HepG2 (cell line): ENCODE data around the gene ELOVL2. TPM values are rescaled to one million over a fixed set of nuclear protein-coding genes. Genes with fewer than 3 reads are reported as not detected.

ENCODE experiments used
- CBX5 ChIP-seq: sonication (generic); formaldehyde crosslinking; IDR thresholded peaks from 2 replicates; pipeline ENCODE4 v1.4.0; 2020; ENCODE audit warnings: missing genetic modification reagents, borderline replicate concordance
- FOXA1 ChIP-seq, 2 experiments: fragments of 450-650 bp in 1 of 2; sonication (generic) in 1 of 2; formaldehyde crosslinking in 1 of 2; IDR thresholded peaks; 2 replicates each; pipeline versions ENCODE4 v1.4.0 to v1.6.1; 2016 to 2020; ENCODE audit warnings: missing genetic modification reagents in 1 of 2
- MAFF ChIP-seq: IDR thresholded peaks from 2 replicates; pipeline ENCODE4 v1.6.1; 2011; ENCODE audit warnings: low read depth, low read length, improper control_type of control experiment
- MIXL1 ChIP-seq: IDR thresholded peaks from 2 replicates; pipeline ENCODE4 v1.6.1; 2016
- NCOR1 ChIP-seq: fragments of 200-600 bp; sonication (generic); IDR thresholded peaks from 2 replicates; pipeline ENCODE4 v1.7.0; 2017; ENCODE audit warnings: antibody characterized with exemption, low read length, borderline replicate concordance
- RXRB ChIP-seq: IDR thresholded peaks from 2 replicates; pipeline ENCODE4 v1.6.1; 2016; ENCODE audit warnings: borderline replicate concordance, missing genetic modification reagents, missing compliant biosample characterization
- TCF7 ChIP-seq: sonication (generic); IDR thresholded peaks from 2 replicates; pipeline ENCODE4 v1.6.1; 2016; ENCODE audit warnings: antibody characterized with exemption, low read depth
- ZBTB7B ChIP-seq: sonication (generic); formaldehyde crosslinking; IDR thresholded peaks from 2 replicates; pipeline ENCODE4 v1.4.0; 2020; ENCODE audit warnings: missing genetic modification reagents
- ZC3H4 ChIP-seq: sonication (generic); formaldehyde crosslinking; IDR thresholded peaks from 2 replicates; pipeline ENCODE4 v1.4.0; 2020; ENCODE audit warnings: missing genetic modification reagents, borderline replicate concordance
- ZKSCAN8 ChIP-seq: IDR thresholded peaks from 2 replicates; pipeline ENCODE4 v1.6.1; 2016; ENCODE audit warnings: borderline replicate concordance, missing genetic modification reagents, missing compliant biosample characterization
- ZNF331 ChIP-seq: sonication (generic); formaldehyde crosslinking; IDR thresholded peaks from 2 replicates; pipeline ENCODE4 v1.4.0; 2020; ENCODE audit warnings: missing genetic modification reagents
- polyA plus RNA-seq, 8 experiments: library from polyadenylated mRNA; depleted of rRNA in 3 of 8; stranded (reverse) in 7 of 8; unstranded in 1 of 8; fragments of >200 nt; fragmentation: Illumina TruSeq in 4 of 8; extraction: Trizol in 4 of 8; gene quantifications; 2 replicates each; pipeline versions ENCODE4 v1.2.1 to v1.2.3, GENCODE V29; 2011 to 2016; ENCODE audit warnings: low read depth in 4 of 8, missing spikeins in 1 of 8, mixed read lengths in 1 of 8; ENCODE audit not compliant: insufficient read depth in 1 of 8
- total RNA-seq, 5 experiments: library from RNA; depleted of rRNA; stranded (reverse); fragments of >200 nt; fragmentation: Illumina TruSeq; extraction: Trizol; gene quantifications; 2 replicates each; pipeline ENCODE4 v1.2.3, GENCODE V29; 2016; ENCODE audit warnings: low read depth in 1 of 5
- TF ChIP-seq, protein P1 (sequence below): IDR thresholded peaks from 2 replicates; pipeline ENCODE4 v1.6.1; 2016; ENCODE audit warnings: low read depth, control low read depth
- TF ChIP-seq, protein P2 (sequence below): IDR thresholded peaks from 2 replicates; pipeline ENCODE4 v1.6.1; 2016; ENCODE audit warnings: mild to moderate bottlenecking
- TF ChIP-seq, protein P3 (sequence below): sonication (generic); formaldehyde crosslinking; IDR thresholded peaks from 2 replicates; pipeline ENCODE4 v1.4.0; 2020; ENCODE audit warnings: missing genetic modification reagents
- TF ChIP-seq, protein P4 (sequence below): sonication (generic); formaldehyde crosslinking; IDR thresholded peaks from 2 replicates; pipeline ENCODE4 v1.5.0; 2020; ENCODE audit warnings: missing genetic modification reagents
- TF ChIP-seq, protein P5 (sequence below): sonication (generic); formaldehyde crosslinking; IDR thresholded peaks from 2 replicates; pipeline ENCODE4 v1.4.0; 2020; ENCODE audit warnings: missing genetic modification reagents

ELOVL2 gene
- total and polyA plus RNA-seq, 2 of the 13 experiments (the other 11 are each of a cell fraction or from before 2014, with no cell fraction given), result 43.6 to 65.4 TPM

DNA sequence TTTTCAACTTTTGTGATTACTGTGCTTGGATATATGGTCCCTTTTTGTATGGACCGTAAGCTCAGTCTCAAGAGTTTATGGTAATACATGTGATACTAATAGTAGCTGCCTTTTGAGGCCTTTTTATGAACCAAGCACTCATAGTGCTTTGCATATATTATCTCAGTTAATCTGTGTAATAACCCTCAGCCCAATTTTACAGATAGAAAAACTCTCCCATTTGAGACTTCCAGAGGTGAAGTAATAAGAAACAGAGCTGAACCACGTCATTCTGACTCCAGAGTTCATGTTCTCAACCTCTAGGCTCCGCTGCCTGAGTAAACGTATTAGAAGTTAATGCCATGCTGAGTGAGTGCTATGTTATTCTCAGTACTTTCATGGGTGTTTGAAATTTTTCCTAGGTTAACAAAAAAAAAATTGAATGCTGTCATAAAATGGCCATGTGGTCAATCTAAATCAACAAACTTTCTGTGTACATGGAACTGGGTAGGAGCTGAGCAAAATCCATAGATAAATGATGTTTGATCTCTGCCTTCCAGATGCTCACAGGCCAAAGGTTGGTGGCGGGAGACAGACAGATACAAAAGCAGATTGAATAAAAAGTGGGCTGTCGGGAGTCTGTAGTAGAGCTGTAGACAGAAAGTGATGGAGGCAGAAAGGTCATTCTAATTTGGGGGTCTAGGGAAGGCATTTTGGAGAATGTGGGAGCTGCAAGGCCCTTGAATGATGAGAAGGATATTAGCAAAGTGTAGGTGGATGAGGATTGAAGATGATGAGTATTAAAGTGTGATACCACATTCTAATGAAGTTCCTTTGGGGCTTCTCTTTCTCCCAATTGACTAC is 22.6 kb upstream of the ELOVL2 start (continued):
- TF ChIP-seq, protein P1, sequence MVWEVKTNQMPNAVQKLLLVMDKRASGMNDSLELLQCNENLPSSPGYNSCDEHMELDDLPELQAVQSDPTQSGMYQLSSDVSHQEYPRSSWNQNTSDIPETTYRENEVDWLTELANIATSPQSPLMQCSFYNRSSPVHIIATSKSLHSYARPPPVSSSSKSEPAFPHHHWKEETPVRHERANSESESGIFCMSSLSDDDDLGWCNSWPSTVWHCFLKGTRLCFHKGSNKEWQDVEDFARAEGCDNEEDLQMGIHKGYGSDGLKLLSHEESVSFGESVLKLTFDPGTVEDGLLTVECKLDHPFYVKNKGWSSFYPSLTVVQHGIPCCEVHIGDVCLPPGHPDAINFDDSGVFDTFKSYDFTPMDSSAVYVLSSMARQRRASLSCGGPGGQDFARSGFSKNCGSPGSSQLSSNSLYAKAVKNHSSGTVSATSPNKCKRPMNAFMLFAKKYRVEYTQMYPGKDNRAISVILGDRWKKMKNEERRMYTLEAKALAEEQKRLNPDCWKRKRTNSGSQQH (CRISPR knock-in tag), result no peak
- TF ChIP-seq ZC3H4 (CRISPR knock-in tag) (no peak), ZNF331 (CRISPR knock-in tag) (peak; percentile 77), NCOR1 (peak; percentile 96; the same call in 1 of the 2 replicates), MAFF (peak; percentile 59), TCF7 (peak; percentile 91), RXRB (CRISPR knock-in tag) (peak; percentile 83), ZKSCAN8 (CRISPR knock-in tag) (no peak), ZBTB7B (CRISPR knock-in tag) (peak; percentile 71), CBX5 (CRISPR knock-in tag) (no peak), FOXA1 (IDR thresholded peaks at IDR 0.05) (peak; percentile 42; the same call in 1 of the 2 replicates), FOXA1 (CRISPR knock-in tag; IDR thresholded peaks at IDR 0.05) (peak; percentile 79), MIXL1 (CRISPR knock-in tag) (peak; percentile 91; the same call in 1 of the 2 replicates)
- TF ChIP-seq, protein P2, sequence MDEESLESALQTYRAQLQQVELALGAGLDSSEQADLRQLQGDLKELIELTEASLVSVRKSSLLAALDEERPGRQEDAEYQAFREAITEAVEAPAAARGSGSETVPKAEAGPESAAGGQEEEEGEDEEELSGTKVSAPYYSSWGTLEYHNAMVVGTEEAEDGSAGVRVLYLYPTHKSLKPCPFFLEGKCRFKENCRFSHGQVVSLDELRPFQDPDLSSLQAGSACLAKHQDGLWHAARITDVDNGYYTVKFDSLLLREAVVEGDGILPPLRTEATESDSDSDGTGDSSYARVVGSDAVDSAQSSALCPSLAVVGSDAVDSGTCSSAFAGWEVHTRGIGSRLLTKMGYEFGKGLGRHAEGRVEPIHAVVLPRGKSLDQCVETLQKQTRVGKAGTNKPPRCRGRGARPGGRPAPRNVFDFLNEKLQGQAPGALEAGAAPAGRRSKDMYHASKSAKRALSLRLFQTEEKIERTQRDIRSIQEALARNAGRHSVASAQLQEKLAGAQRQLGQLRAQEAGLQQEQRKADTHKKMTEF, result peak; percentile 79; the same call in 1 of the 2 replicates
- TF ChIP-seq, protein P3, sequence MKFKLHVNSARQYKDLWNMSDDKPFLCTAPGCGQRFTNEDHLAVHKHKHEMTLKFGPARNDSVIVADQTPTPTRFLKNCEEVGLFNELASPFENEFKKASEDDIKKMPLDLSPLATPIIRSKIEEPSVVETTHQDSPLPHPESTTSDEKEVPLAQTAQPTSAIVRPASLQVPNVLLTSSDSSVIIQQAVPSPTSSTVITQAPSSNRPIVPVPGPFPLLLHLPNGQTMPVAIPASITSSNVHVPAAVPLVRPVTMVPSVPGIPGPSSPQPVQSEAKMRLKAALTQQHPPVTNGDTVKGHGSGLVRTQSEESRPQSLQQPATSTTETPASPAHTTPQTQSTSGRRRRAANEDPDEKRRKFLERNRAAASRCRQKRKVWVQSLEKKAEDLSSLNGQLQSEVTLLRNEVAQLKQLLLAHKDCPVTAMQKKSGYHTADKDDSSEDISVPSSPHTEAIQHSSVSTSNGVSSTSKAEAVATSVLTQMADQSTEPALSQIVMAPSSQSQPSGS (CRISPR knock-in tag), result peak; percentile 79; the same call in 1 of the 2 replicates
- TF ChIP-seq, protein P4, sequence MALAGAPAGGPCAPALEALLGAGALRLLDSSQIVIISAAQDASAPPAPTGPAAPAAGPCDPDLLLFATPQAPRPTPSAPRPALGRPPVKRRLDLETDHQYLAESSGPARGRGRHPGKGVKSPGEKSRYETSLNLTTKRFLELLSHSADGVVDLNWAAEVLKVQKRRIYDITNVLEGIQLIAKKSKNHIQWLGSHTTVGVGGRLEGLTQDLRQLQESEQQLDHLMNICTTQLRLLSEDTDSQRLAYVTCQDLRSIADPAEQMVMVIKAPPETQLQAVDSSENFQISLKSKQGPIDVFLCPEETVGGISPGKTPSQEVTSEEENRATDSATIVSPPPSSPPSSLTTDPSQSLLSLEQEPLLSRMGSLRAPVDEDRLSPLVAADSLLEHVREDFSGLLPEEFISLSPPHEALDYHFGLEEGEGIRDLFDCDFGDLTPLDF, result peak; percentile 60; the same call in 1 of the 2 replicates
- TF ChIP-seq, protein P5, sequence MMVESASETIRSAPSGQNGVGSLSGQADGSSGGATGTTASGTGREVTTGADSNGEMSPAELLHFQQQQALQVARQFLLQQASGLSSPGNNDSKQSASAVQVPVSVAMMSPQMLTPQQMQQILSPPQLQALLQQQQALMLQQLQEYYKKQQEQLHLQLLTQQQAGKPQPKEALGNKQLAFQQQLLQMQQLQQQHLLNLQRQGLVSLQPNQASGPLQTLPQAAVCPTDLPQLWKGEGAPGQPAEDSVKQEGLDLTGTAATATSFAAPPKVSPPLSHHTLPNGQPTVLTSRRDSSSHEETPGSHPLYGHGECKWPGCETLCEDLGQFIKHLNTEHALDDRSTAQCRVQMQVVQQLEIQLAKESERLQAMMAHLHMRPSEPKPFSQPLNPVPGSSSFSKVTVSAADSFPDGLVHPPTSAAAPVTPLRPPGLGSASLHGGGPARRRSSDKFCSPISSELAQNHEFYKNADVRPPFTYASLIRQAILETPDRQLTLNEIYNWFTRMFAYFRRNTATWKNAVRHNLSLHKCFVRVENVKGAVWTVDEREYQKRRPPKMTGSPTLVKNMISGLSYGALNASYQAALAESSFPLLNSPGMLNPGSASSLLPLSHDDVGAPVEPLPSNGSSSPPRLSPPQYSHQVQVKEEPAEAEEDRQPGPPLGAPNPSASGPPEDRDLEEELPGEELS (CRISPR knock-in tag), result peak; percentile 86
